ENCODE measurements around the gene TRIM54. TPM values are rescaled to one million over a fixed set of nuclear protein-coding genes. Genes with fewer than 3 reads are reported as not detected.
A peak's percentile ranks its signal among the peaks of the same experiment; 100 is the strongest.

The TRIM54 gene, protein sequence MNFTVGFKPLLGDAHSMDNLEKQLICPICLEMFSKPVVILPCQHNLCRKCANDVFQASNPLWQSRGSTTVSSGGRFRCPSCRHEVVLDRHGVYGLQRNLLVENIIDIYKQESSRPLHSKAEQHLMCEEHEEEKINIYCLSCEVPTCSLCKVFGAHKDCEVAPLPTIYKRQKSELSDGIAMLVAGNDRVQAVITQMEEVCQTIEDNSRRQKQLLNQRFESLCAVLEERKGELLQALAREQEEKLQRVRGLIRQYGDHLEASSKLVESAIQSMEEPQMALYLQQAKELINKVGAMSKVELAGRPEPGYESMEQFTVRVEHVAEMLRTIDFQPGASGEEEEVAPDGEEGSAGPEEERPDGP
- total RNA-seq (2021; fragmentation: NEBNext Ultra II Directional; extraction: Animal tissue kit (Norgen Biotek cat#: 25700)) = 3.9 and 4.2 TPM in 2 replicates
- 5.8 and 6.1 TPM in 2 replicates for polyA plus RNA-seq (2011; rRNA removed)
- 7.8 TPM for polyA plus RNA-seq (2011; cell fraction: cytosol; rRNA removed)
- polyA plus RNA-seq (2011; cell fraction: nucleus; rRNA removed) = 12.0 TPM
- 4.3 to 7.4 TPM (median 6.5 TPM) in 4 replicates for polyA plus RNA-seq (2012, experiment 1 of 2)
- polyA plus RNA-seq (2012, experiment 2 of 2) = 3.4 TPM
- 2.9 TPM for polyA plus RNA-seq (2013, experiment 1 of 2)
- polyA plus RNA-seq (2013, experiment 2 of 2) = 2.2 TPM
- polyA minus RNA-seq (2011; rRNA and poly(A)+ RNA removed) = 4.3 and 5.3 TPM in 2 replicates
- 1.8 TPM for polyA minus RNA-seq (2011; cell fraction: cytosol; rRNA and poly(A)+ RNA removed)
- polyA minus RNA-seq (2011; cell fraction: nucleus; rRNA and poly(A)+ RNA removed) = 2.7 TPM
- long read RNA-seq, experiment 1, partial matches to known transcripts = 1 of 2 reads
- long read RNA-seq, experiment 1, other reads (novel, unspliced or antisense) = 1 of 2 reads
- long read RNA-seq, experiment 2, transcript TRIM54-202 (9 exons, 1,967 nt) = major isoform, 7 of 8 reads
- long read RNA-seq, experiment 2, partial matches to known transcripts = 0 of 8 reads
- long read RNA-seq, experiment 2, other reads (novel, unspliced or antisense) = 0 of 8 reads

DNA sequence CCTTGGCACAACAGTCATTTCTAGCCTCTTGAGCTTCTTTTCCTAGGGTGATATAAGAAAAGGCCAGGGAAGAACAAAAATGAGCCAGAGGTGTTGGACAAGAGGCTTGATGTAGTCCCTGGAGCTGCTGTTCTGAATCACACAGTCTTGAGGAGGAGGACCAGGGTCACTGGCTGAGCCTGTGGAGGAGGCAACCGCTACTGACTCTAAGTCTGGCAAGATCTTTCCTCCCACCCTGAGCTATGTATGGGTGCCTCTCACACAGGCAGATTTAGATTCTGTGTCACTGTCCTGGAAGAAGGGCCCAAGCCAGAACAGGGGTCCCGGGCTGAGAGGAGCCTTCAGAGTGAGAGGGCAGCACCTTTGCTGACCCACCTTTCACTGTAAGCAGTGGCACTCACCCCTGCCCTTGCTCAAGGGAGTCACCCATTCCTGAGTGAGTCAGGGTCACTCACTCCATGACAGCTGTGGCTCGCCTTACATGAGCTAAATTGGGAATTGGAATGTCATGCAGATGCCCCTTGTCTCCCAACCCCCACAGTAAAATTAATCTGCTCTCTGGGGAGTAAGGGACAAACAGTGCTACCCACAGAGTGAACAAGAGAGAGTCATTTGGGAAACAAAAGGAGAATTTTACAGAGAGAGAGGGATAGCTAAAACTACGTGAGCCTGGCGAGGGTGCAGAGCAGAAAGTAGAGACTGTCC lies at the start of gene TRIM54:
Gene TRIM54, plus strand, starts transcription at position 575 of the 705 bp plus-strand sequence. CDS start 303 bp downstream, outside the sequence.
- no peaks in the 10 kb centered on the region for H3K79me1 ChIP-seq (ENCODE audit: low read depth, low read length)
- H3K27me3 ChIP-seq (replicated peaks in 1 of 4; ENCODE audit: control insufficient read depth in 3 of 4, extremely low read depth in 1 of 4, insufficient read depth in 3 of 4, low read length in 3 of 4) = peaks cover 0 to 4% (median 0%) of the 10 kb centered on the region in 4 experiments; a peak in 1 of 7 replicates
- no peaks in the 10 kb centered on the region for H3K79me2 ChIP-seq (ENCODE audit: control insufficient read depth in 1 of 2, insufficient read depth in 2 of 2, low read length in 2 of 2)
- DNase-seq (ENCODE audit: low read depth in 1 of 2, low spot score in 2 of 2) = no peak
- peak within 1 kb of the TSS; percentile 99 for H2BK12ac ChIP-seq (ENCODE audit: low read depth, low read length)
- WGBS, 2 experiments (ENCODE audit: extremely low coverage in 1 of 2, insufficient coverage in 1 of 2, insufficient read length in 1 of 2, insufficient replicate concordance in 2 of 2, low coverage in 1 of 2, low lambda C conversion rate in 2 of 2, missing lambda C conversion rate in 1 of 2) = 28% methylated on average over 5 of the region's 5 CpGs; no CpG with 5 or more reads in 1 of the 2 experiments
- H2BK120ac ChIP-seq (replicated peaks; ENCODE audit: low read depth, low read length) = peak within 1 kb of the TSS; percentile 80
- peak; percentile 76 for TF ChIP-seq ASH2L (IDR thresholded peaks at IDR 0.05; ENCODE audit: low read length)
- no peak for TF ChIP-seq CBX5 (IDR thresholded peaks at IDR 0.05; ENCODE audit: low read depth, low read length)
- peak in 1 of 2 experiments; percentile 68; a peak in 1 of 4 replicates for TF ChIP-seq HDAC2 (IDR thresholded peaks at IDR 0.05; ENCODE audit: borderline replicate concordance in 1 of 2, low read depth in 2 of 2, low read length in 2 of 2)
- 0 out of 2 replicates have a peak, but pooled peaks have one; percentile 31 for TF ChIP-seq TCF12 (IDR thresholded peaks at IDR 0.05; ENCODE audit: low read depth, low read length)
- TF ChIP-seq SIX5 (IDR thresholded peaks at IDR 0.05; ENCODE audit: low read depth, low read length) = no peak
- 0 out of 4 replicates have a peak, but pooled peaks of 1 of the 2 experiments have one; percentile 44 for TF ChIP-seq SIN3A (conservative IDR thresholded peaks at IDR 0.05 in 1 of 2, IDR thresholded peaks at IDR 0.05 in 1 of 2; ENCODE audit: low read depth in 1 of 2, low read length in 2 of 2)
- no peak within 1 kb of the TSS for H3K23ac ChIP-seq (ENCODE audit: insufficient read length)
- H3K4me2 ChIP-seq (ENCODE audit: insufficient read depth in 1 of 2, low read depth in 2 of 2, low read length in 2 of 2) = peak within 1 kb of the TSS; percentile 70 to 76
- H4K5ac ChIP-seq (ENCODE audit: insufficient read length, low read depth, low read length) = peak within 1 kb of the TSS; percentile 22
- CTCF ChIA-PET (ENCODE audit: partially characterized antibody) = interaction anchor here (0.5 to 20.2 kb wide), 29 partner anchors 7 to 265 kb away, joined by 3 to 413 read pairs (median 5); partner anchors contain the start of genes CAD, SLC30A3 and UCN
- H3K4ac ChIP-seq (replicated peaks; ENCODE audit: insufficient read length, low read depth, low read length) = no peak within 1 kb of the TSS
- H3K23me2 ChIP-seq (ENCODE audit: low read depth, low read length) = peaks cover 3% of the 10 kb centered on the region
- peak within 1 kb of the TSS; percentile 96 for H2BK15ac ChIP-seq (ENCODE audit: low read length)
- H4K8ac ChIP-seq (ENCODE audit: extremely low read depth, insufficient read depth, low read length) = peak within 1 kb of the TSS; percentile 93; the same call in 1 of the 2 replicates
- peak within 1 kb of the TSS; percentile 96 for H2BK20ac ChIP-seq (ENCODE audit: low read length)
- H3K14ac ChIP-seq (ENCODE audit: insufficient read length) = no peak within 1 kb of the TSS
- peak within 1 kb of the TSS; percentile 27; the same call in 1 of the 2 replicates for H2AFZ ChIP-seq (ENCODE audit: low read length)
- no peak within 1 kb of the TSS for H3K27ac ChIP-seq (ENCODE audit: low read depth, low read length)
- H3K56ac ChIP-seq (replicated peaks; ENCODE audit: insufficient read length, low read depth, low read length) = no peak within 1 kb of the TSS
- H3K36me3 ChIP-seq (ENCODE audit: control insufficient read depth in 2 of 4, insufficient read depth in 4 of 4, low read length in 3 of 4) = no peaks in the 10 kb centered on the region
- H4K91ac ChIP-seq (replicated peaks; ENCODE audit: insufficient read length, low read length) = peak within 1 kb of the TSS; percentile 93
- H3K9ac ChIP-seq (replicated peaks in 1 of 4; ENCODE audit: extremely low read depth in 1 of 4, low read depth in 3 of 4, low read length in 3 of 4) = peak within 1 kb of the TSS in 2 of 4 experiments; percentile 22 to 50; a peak in 3 of 7 replicates
- POLR2A ChIA-PET (ENCODE audit: partially characterized antibody) = interaction anchor here (1.0 to 11.9 kb wide), 19 partner anchors 10 to 177 kb away, joined by 3 to 149 read pairs (median 6); partner anchors contain the start of genes ATRAID, GTF3C2, MPV17 and SLC30A3
- H2AK5ac ChIP-seq (ENCODE audit: low read depth, low read length) = peak within 1 kb of the TSS; percentile 75; the same call in 1 of the 2 replicates
- H3K18ac ChIP-seq (ENCODE audit: extremely low read depth, low read length) = peak within 1 kb of the TSS; percentile 95
- H4K20me1 ChIP-seq (replicated peaks in 1 of 2; ENCODE audit: control insufficient read depth in 1 of 2, insufficient read depth in 2 of 2, low read length in 2 of 2) = no peaks in the 10 kb centered on the region
- H3K4me1 ChIP-seq (replicated peaks in 1 of 4; ENCODE audit: control insufficient read depth in 3 of 4, insufficient read depth in 4 of 4, low read length in 3 of 4) = peaks cover 4 to 18% (median 13%) of the 10 kb centered on the region in 4 experiments
- peak within 1 kb of the TSS; percentile 97 for H2BK5ac ChIP-seq (ENCODE audit: low read depth, low read length)
- peak within 1 kb of the TSS; percentile 1 to 43 (median 35); a peak in 7 of 8 replicates for H3K4me3 ChIP-seq (ENCODE audit: extremely low read depth in 1 of 4, insufficient read depth in 2 of 4, low read depth in 3 of 4, low read length in 4 of 4)
- no peak for FAIRE-seq
- H3K9me3 ChIP-seq (ENCODE audit: insufficient read depth in 2 of 2, low read depth in 1 of 2, low read length in 1 of 2) = no peaks in the 10 kb centered on the region

Data from H1 (cell line).